ENCODE data around the gene SKIDA1. TPM values are rescaled to one million over a fixed set of nuclear protein-coding genes. Genes with fewer than 3 reads are reported as not detected.
"Not testable (repeated sequence)": the region's sequence is repeated elsewhere in the genome, so short reads cannot be mapped to it uniquely, and the experiment has no call there.

The SKIDA1 gene
- total and polyA plus RNA-seq, 12 donors: 0.64 to 3.5 (median 2.4) TPM

GRCh38 chr10:21556527-21556926 lies 31.0 kb upstream of the SKIDA1 start:
- WGBS, 4 donors: 82 to 90% (median 84%) methylated on average over 8 of the region's 8 CpGs
- TF ChIP-seq CTCF (IDR thresholded peaks at IDR 0.05) (no peak), POLR2A (IDR thresholded peaks at IDR 0.05) (no peak)
- H3K4me1 ChIP-seq (replicated peaks in 1 of 2): peaks cover 4 to 11% of the 10 kb centered on the region in 2 donors
- no peaks in the 10 kb centered on the region for H3K27me3 ChIP-seq
- no peak overlapping the region for H3K27ac ChIP-seq
- intact Hi-C loops (cut with DNase I): no loop called here
- H3K9me3 ChIP-seq (replicated peaks in 1 of 3): no peaks in the 10 kb centered on the region
- peaks cover 0 to 48% of the 10 kb centered on the region in 2 donors for H3K36me3 ChIP-seq (replicated peaks in 1 of 2)
- H3K4me3 ChIP-seq: no peak overlapping the region
- DNase-seq: peak in 1 of 7 donors; percentile 45

GRCh38 chr10:21552638-21553037 lies 27.2 kb upstream of the SKIDA1 start:
- no peaks in the 10 kb centered on the region for H3K27me3 ChIP-seq
- H3K9me3 ChIP-seq (replicated peaks in 1 of 3): no peaks in the 10 kb centered on the region
- 92 to 97% (median 95%) methylated on average over 8 of the region's 8 CpGs for WGBS, 4 donors
- no peak overlapping the region for H3K4me3 ChIP-seq
- DNase-seq: no peak
- H3K36me3 ChIP-seq (replicated peaks in 1 of 2): peaks cover 0 to 37% of the 10 kb centered on the region in 2 donors
- peaks cover 7 to 11% of the 10 kb centered on the region in 2 donors for H3K4me1 ChIP-seq (replicated peaks in 1 of 2)
- no peak for TF ChIP-seq CTCF (IDR thresholded peaks at IDR 0.05)
- no peak for TF ChIP-seq POLR2A (IDR thresholded peaks at IDR 0.05)
- no peak overlapping the region for H3K27ac ChIP-seq
- intact Hi-C loops (cut with DNase I): no loop called here

GRCh38 chr10:21547246-21547645 lies 21.8 kb upstream of the SKIDA1 start:
- peaks cover 3 to 6% of the 10 kb centered on the region in 2 donors for H3K4me1 ChIP-seq (replicated peaks in 1 of 2)
- peaks cover 0 to 49% of the 10 kb centered on the region in 2 donors for H3K36me3 ChIP-seq (replicated peaks in 1 of 2)
- intact Hi-C loops (cut with DNase I): loop anchor here in 1 of 2 donors (10.0 kb wide), 1 partner anchor 168 kb away; no protein-coding TSS in a partner anchor

GRCh38 chr10:21540701-21541100 lies 15.2 kb upstream of the SKIDA1 start:
- H3K27ac ChIP-seq: peak overlapping the region in 4 of 5 donors; percentile 24 to 58 (median 51)
- intact Hi-C loops (cut with DNase I): loop anchor here in 1 of 2 donors (10.0 kb wide), 1 partner anchor 174 kb away; no protein-coding TSS in a partner anchor
- H3K4me3 ChIP-seq; H3K27me3 ChIP-seq; H3K9me3 ChIP-seq (replicated peaks in 1 of 3); DNase-seq: not testable (repeated sequence)
- 78 to 93% (median 88%) methylated on average over 4 of the region's 4 CpGs for WGBS, 4 donors
- peaks cover 9 to 26% of the 10 kb centered on the region in 2 donors for H3K4me1 ChIP-seq (replicated peaks in 1 of 2)
- peaks cover 0 to 75% of the 10 kb centered on the region in 2 donors for H3K36me3 ChIP-seq (replicated peaks in 1 of 2)

More at GRCh38 chr10:21547246-21547645, 21.8 kb upstream of the SKIDA1 start:
- no peaks in the 10 kb centered on the region for H3K9me3 ChIP-seq (replicated peaks in 1 of 3)
- H3K4me3 ChIP-seq: no peak overlapping the region
- H3K27ac ChIP-seq: no peak overlapping the region
- H3K27me3 ChIP-seq: no peaks in the 10 kb centered on the region
- 94 to 97% (median 95%) methylated on average over 6 of the region's 6 CpGs for WGBS, 4 donors
- DNase-seq: no peak
- TF ChIP-seq POLR2A (IDR thresholded peaks at IDR 0.05): no peak
- no peak for TF ChIP-seq CTCF (IDR thresholded peaks at IDR 0.05)

- WGBS, 4 donors: 74 to 90% (median 84%) methylated on average over 3 of the region's 3 CpGs
- Histone ChIP-seq H3K4me3 (no peak overlapping the region), H3K4me1 (replicated peaks in 1 of 2) (peaks cover 18 to 40% of the 10 kb centered on the region in 2 donors), H3K27ac (no peak overlapping the region), H3K9me3 (replicated peaks in 1 of 3) (no peaks in the 10 kb centered on the region), H3K36me3 (replicated peaks in 1 of 2) (peaks cover 0 to 41% of the 10 kb centered on the region in 2 donors), H3K27me3 (no peaks in the 10 kb centered on the region)
- no peak for TF ChIP-seq POLR2A (IDR thresholded peaks at IDR 0.05)
- TF ChIP-seq CTCF (IDR thresholded peaks at IDR 0.05): no peak
- peak in 1 of 7 donors; percentile 45 for DNase-seq
- intact Hi-C loops (cut with DNase I): loop anchor here in 1 of 2 donors (10.0 kb wide), 1 partner anchor 188 kb away; no protein-coding TSS in a partner anchor
Measured at GRCh38 chr10:21536874-21537273, 11.4 kb upstream of the SKIDA1 start.

GRCh38 chr10:21535976-21536375 lies 10.5 kb upstream of the SKIDA1 start:
- intact Hi-C loops (cut with DNase I): loop anchor here in 1 of 2 donors (10.0 kb wide), 1 partner anchor 189 kb away; no protein-coding TSS in a partner anchor
- WGBS, 4 donors: 70 to 72% (median 71%) methylated on average over 6 to 9 of the region's 9 CpGs
- peak overlapping the region in 1 of 4 donors; percentile 64 for H3K4me3 ChIP-seq

More at GRCh38 chr10:21535976-21536375, 10.5 kb upstream of the SKIDA1 start:
- peaks cover 0 to 32% of the 10 kb centered on the region in 2 donors for H3K36me3 ChIP-seq (replicated peaks in 1 of 2)
- peak overlapping the region in 3 of 5 donors; percentile 2 to 99 (median 96) for H3K27ac ChIP-seq
- H3K9me3 ChIP-seq (replicated peaks in 1 of 3); H3K27me3 ChIP-seq: not testable (repeated sequence)
- peak in 1 of 7 donors; percentile 49 for DNase-seq
- H3K4me1 ChIP-seq (replicated peaks in 1 of 2): peaks cover 13 to 42% of the 10 kb centered on the region in 2 donors

All from adrenal gland (tissue), 12 donors.